GM13977 (cell line): ENCODE measurements around the gene OAS1.

Experiments used
- DNase-seq: peaks from one replicate; pipeline ENCODE4 v3.0.0; 2012; ENCODE audit warnings: low spot score
- in situ Hi-C: fragments of 300-500 bp; cut with MboI; formaldehyde crosslinking; loops from one replicate; pipeline ENCODE4 v1.12.0; 2022; ENCODE audit warnings: low sequenced_read_pairs, low pct_unique_long_range_greater_than_20kb, mixed read lengths, inconsistent platforms; ENCODE audit not compliant: unreplicated experiment
- TF ChIP-seq, protein P1 (sequence below): IDR thresholded peaks from 2 replicates; pipeline ENCODE4 v1.5.1; 2012; ENCODE audit warnings: mild to moderate bottlenecking, control low read depth; ENCODE audit not compliant: insufficient read depth; ENCODE audit errors: extremely low read depth, missing control alignments

OAS1 gene

GRCh38 chr12:112938751-112939150 lies 32.0 kb downstream of the OAS1 start:
- TF ChIP-seq, protein P1, sequence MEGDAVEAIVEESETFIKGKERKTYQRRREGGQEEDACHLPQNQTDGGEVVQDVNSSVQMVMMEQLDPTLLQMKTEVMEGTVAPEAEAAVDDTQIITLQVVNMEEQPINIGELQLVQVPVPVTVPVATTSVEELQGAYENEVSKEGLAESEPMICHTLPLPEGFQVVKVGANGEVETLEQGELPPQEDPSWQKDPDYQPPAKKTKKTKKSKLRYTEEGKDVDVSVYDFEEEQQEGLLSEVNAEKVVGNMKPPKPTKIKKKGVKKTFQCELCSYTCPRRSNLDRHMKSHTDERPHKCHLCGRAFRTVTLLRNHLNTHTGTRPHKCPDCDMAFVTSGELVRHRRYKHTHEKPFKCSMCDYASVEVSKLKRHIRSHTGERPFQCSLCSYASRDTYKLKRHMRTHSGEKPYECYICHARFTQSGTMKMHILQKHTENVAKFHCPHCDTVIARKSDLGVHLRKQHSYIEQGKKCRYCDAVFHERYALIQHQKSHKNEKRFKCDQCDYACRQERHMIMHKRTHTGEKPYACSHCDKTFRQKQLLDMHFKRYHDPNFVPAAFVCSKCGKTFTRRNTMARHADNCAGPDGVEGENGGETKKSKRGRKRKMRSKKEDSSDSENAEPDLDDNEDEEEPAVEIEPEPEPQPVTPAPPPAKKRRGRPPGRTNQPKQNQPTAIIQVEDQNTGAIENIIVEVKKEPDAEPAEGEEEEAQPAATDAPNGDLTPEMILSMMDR, result no peak
- in situ Hi-C loops, result no loop called here
- no peak for DNase-seq

DNA sequence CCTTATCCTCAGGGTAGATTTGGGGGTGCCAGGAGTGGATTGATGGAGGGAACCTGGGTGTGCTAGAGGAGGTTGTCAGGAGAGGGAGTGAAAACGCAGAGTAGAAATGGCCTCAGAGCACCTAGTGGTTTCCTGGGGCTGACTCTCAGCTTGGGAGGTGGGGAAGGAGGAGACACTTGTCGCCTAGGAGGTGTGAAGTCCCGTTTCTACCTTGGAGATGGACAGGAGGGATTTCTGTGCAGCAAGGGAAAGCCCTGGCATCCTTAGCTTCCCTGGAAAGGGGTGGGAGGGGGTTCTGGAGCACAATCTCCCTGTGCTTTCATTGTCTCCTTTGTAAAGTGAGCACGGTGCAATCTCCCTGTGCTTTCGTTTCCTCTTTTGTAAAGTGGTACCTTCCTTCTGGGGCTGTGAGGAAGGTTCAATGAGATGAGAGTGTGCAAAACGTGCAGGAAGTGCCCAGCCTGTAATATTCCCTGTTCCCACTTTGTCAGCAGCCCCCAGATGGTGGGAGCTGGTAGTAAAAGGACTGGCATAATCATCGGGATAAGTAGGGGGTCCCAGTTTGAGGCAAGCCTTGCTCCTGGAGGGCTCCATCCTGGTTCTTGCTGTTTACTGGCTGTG lies 33.1 kb downstream of the OAS1 start:
- in situ Hi-C loops, result no loop called here
- peak; percentile 71 for DNase-seq

GRCh38 chr12:112941528-112942335 lies 35.0 kb downstream of the OAS1 start:
- in situ Hi-C loops, result no loop called here
- no peak for DNase-seq
- TF ChIP-seq, protein P1, result no peak

More for the DNA sequence above, 33.1 kb downstream of the OAS1 start:
- TF ChIP-seq, protein P1, result no peak

- in situ Hi-C loops, result no loop called here
- TF ChIP-seq, protein P1, result no peak
Measured at GRCh38 chr12:112942572-112942971, 35.8 kb downstream of the OAS1 start.

DNA sequence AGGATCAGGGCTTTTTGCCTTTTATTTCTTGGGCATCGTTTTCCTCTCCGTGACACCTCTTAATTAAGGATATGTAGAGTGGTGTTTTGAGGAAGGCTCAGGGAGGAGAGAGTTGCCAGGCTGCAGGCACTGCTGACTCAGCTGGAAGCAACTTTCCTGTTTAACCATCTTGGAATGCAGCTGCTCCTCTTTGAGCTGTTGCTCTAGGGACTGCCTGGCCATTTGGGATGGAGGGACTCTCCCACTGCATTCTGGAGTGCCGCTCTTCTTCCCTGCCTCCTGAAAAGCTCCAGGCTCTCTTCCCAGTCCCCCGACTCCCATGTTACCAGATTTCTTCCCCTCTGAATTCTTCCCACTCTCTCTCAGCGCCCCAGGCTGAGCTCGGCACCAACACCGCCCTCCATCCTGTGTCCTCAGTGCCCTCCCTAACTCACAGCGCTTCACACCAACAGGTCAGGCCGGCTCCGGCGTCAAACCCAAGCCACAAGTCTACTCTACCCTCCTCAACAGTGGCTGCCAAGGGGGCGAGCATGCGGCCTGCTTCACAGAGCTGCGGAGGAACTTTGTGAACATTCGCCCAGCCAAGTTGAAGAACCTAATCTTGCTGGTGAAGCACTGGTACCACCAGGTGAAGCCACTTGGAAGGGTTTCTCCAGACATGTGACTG lies 37.4 kb downstream of the OAS1 start:
- DNase-seq, result no peak
- TF ChIP-seq, protein P1, result no peak
- in situ Hi-C loops, result no loop called here

More at GRCh38 chr12:112942572-112942971, 35.8 kb downstream of the OAS1 start:
- no peak for DNase-seq

- TF ChIP-seq, protein P1, result no peak
- in situ Hi-C loops, result no loop called here
- no peak for DNase-seq
Measured at GRCh38 chr12:112945515-112945914, 38.8 kb downstream of the OAS1 start.
